ENCODE results near the gene PCNX2. TPM values are rescaled to one million over a fixed set of nuclear protein-coding genes. Genes with fewer than 3 reads are reported as not detected.

The PCNX2 gene
- total RNA-seq, 1 donor from 2014 or later = 25.5 TPM

DNA sequence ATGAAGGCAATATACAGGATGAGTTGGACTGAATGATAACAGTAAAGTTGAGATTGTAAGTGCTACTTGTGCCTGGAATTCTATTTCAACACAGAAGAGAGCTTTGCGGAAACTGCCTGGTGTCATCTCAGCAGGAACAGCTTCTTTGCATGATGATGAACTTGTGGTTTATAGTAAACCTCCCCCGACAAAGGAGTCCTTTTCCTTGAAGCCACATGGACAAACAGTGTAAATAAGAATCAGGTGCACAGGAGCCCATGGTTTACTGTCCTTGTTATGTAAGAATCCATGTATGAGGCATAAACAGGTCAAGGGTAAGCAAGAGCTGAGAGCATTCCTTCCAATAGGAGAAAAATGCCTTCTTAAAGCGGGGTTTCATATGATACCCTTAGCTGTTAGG is 66.2 kb downstream of the PCNX2 start:
- Histone ChIP-seq H3K36me3 (ENCODE audit: insufficient read depth, low read length) (peaks cover 6% of the 10 kb centered on the region), H3K4me1 (ENCODE audit: insufficient read depth, low read length) (no peaks in the 10 kb centered on the region), H3K4me2 (ENCODE audit: low read length) (no peak overlapping the region), H2AFZ (ENCODE audit: low read depth, low read length) (no peak overlapping the region), H3K27ac (ENCODE audit: low read depth, low read length) (no peak overlapping the region), H3K9me3 (ENCODE audit: insufficient read depth, low read depth, low read length) (no peaks in the 10 kb centered on the region), H3K79me2 (ENCODE audit: insufficient read depth, low read length) (no peaks in the 10 kb centered on the region), H3K27me3 (ENCODE audit: insufficient read depth, low read length) (no peaks in the 10 kb centered on the region), H3K4me3 (ENCODE audit: insufficient read depth, low read depth, low read length) (no peak overlapping the region), H4K20me1 (ENCODE audit: insufficient read depth, low read length) (no peaks in the 10 kb centered on the region), H3K9ac (ENCODE audit: low read length) (no peak overlapping the region)
- Mint-ChIP-seq H3K27me3 (ENCODE audit: low read depth, unreplicated experiment) (no peaks in the 10 kb centered on the region), H3K27ac (ENCODE audit: unreplicated experiment) (no peak overlapping the region), H3K9me3 (ENCODE audit: unreplicated experiment) (no peaks in the 10 kb centered on the region), H3K4me3 (ENCODE audit: unreplicated experiment) (no peak overlapping the region), H3K4me1 (ENCODE audit: low read depth, unreplicated experiment) (peaks cover 12% of the 10 kb centered on the region), H3K36me3 (ENCODE audit: low read depth, unreplicated experiment) (no peaks in the 10 kb centered on the region)
- DNase-seq (ENCODE audit: low read depth) (no peak), FAIRE-seq (no peak)
- TF ChIP-seq CTCF (IDR thresholded peaks at IDR 0.05; ENCODE audit: insufficient read depth, low read depth, low read length) (no peak), EZH2 (IDR thresholded peaks at IDR 0.05; ENCODE audit: insufficient read depth, low read length) (no peak)

- Histone ChIP-seq H3K4me2 (ENCODE audit: low read length) (no peak overlapping the region), H3K4me3 (ENCODE audit: insufficient read depth, low read depth, low read length) (no peak overlapping the region), H3K36me3 (ENCODE audit: insufficient read depth, low read length) (peaks cover 6% of the 10 kb centered on the region), H3K9me3 (ENCODE audit: insufficient read depth, low read depth, low read length) (no peaks in the 10 kb centered on the region), H3K9ac (ENCODE audit: low read length) (no peak overlapping the region), H3K4me1 (ENCODE audit: insufficient read depth, low read length) (no peaks in the 10 kb centered on the region), H3K27ac (ENCODE audit: low read depth, low read length) (no peak overlapping the region), H4K20me1 (ENCODE audit: insufficient read depth, low read length) (no peaks in the 10 kb centered on the region), H3K79me2 (ENCODE audit: insufficient read depth, low read length) (no peaks in the 10 kb centered on the region), H3K27me3 (ENCODE audit: insufficient read depth, low read length) (no peaks in the 10 kb centered on the region), H2AFZ (ENCODE audit: low read depth, low read length) (no peak overlapping the region)
- H3K27me3 Mint-ChIP-seq (ENCODE audit: low read depth, unreplicated experiment) = no peaks in the 10 kb centered on the region
- no peak for TF ChIP-seq CTCF (IDR thresholded peaks at IDR 0.05; ENCODE audit: insufficient read depth, low read depth, low read length)
- no peak for TF ChIP-seq EZH2 (IDR thresholded peaks at IDR 0.05; ENCODE audit: insufficient read depth, low read length)
- DNase-seq (ENCODE audit: low read depth) = no peak
- FAIRE-seq = no peak
- H3K9me3 Mint-ChIP-seq (ENCODE audit: unreplicated experiment) = no peaks in the 10 kb centered on the region
- no peak overlapping the region for H3K4me3 Mint-ChIP-seq (ENCODE audit: unreplicated experiment)
- no peaks in the 10 kb centered on the region for H3K36me3 Mint-ChIP-seq (ENCODE audit: low read depth, unreplicated experiment)
- no peak overlapping the region for H3K27ac Mint-ChIP-seq (ENCODE audit: unreplicated experiment)
- H3K4me1 Mint-ChIP-seq (ENCODE audit: low read depth, unreplicated experiment) = peaks cover 11% of the 10 kb centered on the region
Measured at GRCh38 chr1:233227930-233228465, 67.5 kb downstream of the PCNX2 start.

DNA sequence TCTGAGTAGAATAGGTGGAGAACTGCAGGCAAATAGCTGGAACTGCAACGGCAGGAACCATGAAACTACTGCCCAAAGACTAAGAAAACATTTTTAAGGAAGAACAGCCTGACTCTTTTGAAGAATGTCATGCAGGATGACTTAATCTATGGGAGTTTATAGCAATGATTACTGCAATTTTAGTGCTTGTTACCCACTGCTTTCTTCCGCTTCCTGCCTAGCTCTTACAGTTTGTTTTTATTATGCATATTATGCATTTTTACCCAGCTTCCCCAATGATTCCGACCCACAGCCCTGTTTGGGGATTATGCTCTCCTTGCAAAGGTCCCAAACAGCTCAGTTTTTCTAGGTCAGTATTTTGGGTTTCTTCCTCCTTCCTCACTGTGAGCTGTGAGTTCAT is 71.2 kb downstream of the PCNX2 start:
- DNase-seq (ENCODE audit: low read depth) (no peak), FAIRE-seq (no peak)
- no peaks in the 10 kb centered on the region for H3K9me3 Mint-ChIP-seq (ENCODE audit: unreplicated experiment)
- Histone ChIP-seq H3K36me3 (ENCODE audit: insufficient read depth, low read length) (peaks cover 9% of the 10 kb centered on the region), H3K4me2 (ENCODE audit: low read length) (no peak overlapping the region), H3K27me3 (ENCODE audit: insufficient read depth, low read length) (no peaks in the 10 kb centered on the region), H3K79me2 (ENCODE audit: insufficient read depth, low read length) (no peaks in the 10 kb centered on the region), H3K9me3 (ENCODE audit: insufficient read depth, low read depth, low read length) (no peaks in the 10 kb centered on the region), H4K20me1 (ENCODE audit: insufficient read depth, low read length) (no peaks in the 10 kb centered on the region), H3K4me1 (ENCODE audit: insufficient read depth, low read length) (no peaks in the 10 kb centered on the region), H3K9ac (ENCODE audit: low read length) (no peak overlapping the region), H3K4me3 (ENCODE audit: insufficient read depth, low read depth, low read length) (no peak overlapping the region), H3K27ac (ENCODE audit: low read depth, low read length) (no peak overlapping the region), H2AFZ (ENCODE audit: low read depth, low read length) (no peak overlapping the region)
- peaks cover 10% of the 10 kb centered on the region for H3K36me3 Mint-ChIP-seq (ENCODE audit: low read depth, unreplicated experiment)
- no peak for TF ChIP-seq CTCF (IDR thresholded peaks at IDR 0.05; ENCODE audit: insufficient read depth, low read depth, low read length)
- no peak for TF ChIP-seq EZH2 (IDR thresholded peaks at IDR 0.05; ENCODE audit: insufficient read depth, low read length)
- peaks cover 6% of the 10 kb centered on the region for H3K4me1 Mint-ChIP-seq (ENCODE audit: low read depth, unreplicated experiment)
- H3K27ac Mint-ChIP-seq (ENCODE audit: unreplicated experiment) = no peak overlapping the region
- H3K4me3 Mint-ChIP-seq (ENCODE audit: unreplicated experiment) = no peak overlapping the region
- H3K27me3 Mint-ChIP-seq (ENCODE audit: low read depth, unreplicated experiment) = no peaks in the 10 kb centered on the region

All from astrocyte (in vitro differentiated cells and primary cell).